T-helper 2 cell (primary cell): ENCODE measurements around the gene PDLIM5.
"Not testable (repeated sequence)": the region's sequence is repeated elsewhere in the genome, so short reads cannot be mapped to it uniquely, and the experiment has no call there.

ENCODE experiments used
- DNase-seq, 5 experiments: peaks; one replicate each; pipeline versions ENCODE4 v3.0.0 to v3.0.0-alpha.2; 2012 to 2022

PDLIM5 gene

GRCh38 chr4:94466371-94466770, 14.6 kb downstream of the PDLIM5 start:
- DNase-seq, result no peak

- DNase-seq, result no peak
These were observed 15.2 kb downstream of the PDLIM5 start for GRCh38 chr4:94466923-94467322.

GRCh38 chr4:94468093-94468769, 16.5 kb downstream of the PDLIM5 start:
- no peak for DNase-seq

GRCh38 chr4:94469221-94469784, 17.6 kb downstream of the PDLIM5 start:
- no peak for DNase-seq

- no peak for DNase-seq
These were observed 18.4 kb downstream of the PDLIM5 start for GRCh38 chr4:94470132-94470531.

- not testable (repeated sequence) for DNase-seq
These were observed 19.0 kb downstream of the PDLIM5 start for GRCh38 chr4:94470782-94471181.

- no peak for DNase-seq
These were observed 20.5 kb downstream of the PDLIM5 start for GRCh38 chr4:94472056-94472826.

- no peak for DNase-seq
These were observed 23.3 kb downstream of the PDLIM5 start for GRCh38 chr4:94475050-94475449.

- DNase-seq, result no peak
These were observed 24.1 kb downstream of the PDLIM5 start for GRCh38 chr4:94475794-94476193.

GRCh38 chr4:94477227-94477626, 25.5 kb downstream of the PDLIM5 start:
- no peak for DNase-seq

GRCh38 chr4:94478805-94479204, 27.1 kb downstream of the PDLIM5 start:
- DNase-seq, result not testable (repeated sequence)

GRCh38 chr4:94479358-94480141, 27.8 kb downstream of the PDLIM5 start:
- no peak for DNase-seq

GRCh38 chr4:94480362-94480951, 28.7 kb downstream of the PDLIM5 start:
- DNase-seq, result no peak

GRCh38 chr4:94483895-94484294, 32.2 kb downstream of the PDLIM5 start:
- DNase-seq, result no peak

- DNase-seq, result no peak
These were observed 33.1 kb downstream of the PDLIM5 start for GRCh38 chr4:94484818-94485217.

- DNase-seq, result no peak
These were observed 34.6 kb downstream of the PDLIM5 start for GRCh38 chr4:94486372-94486801.

GRCh38 chr4:94488670-94489069, 36.9 kb downstream of the PDLIM5 start:
- no peak for DNase-seq

- DNase-seq, result no peak
These were observed 37.4 kb downstream of the PDLIM5 start for GRCh38 chr4:94489098-94489497.

GRCh38 chr4:94490437-94490836, 38.7 kb downstream of the PDLIM5 start:
- no peak for DNase-seq

GRCh38 chr4:94491322-94491721, 39.6 kb downstream of the PDLIM5 start:
- DNase-seq, result no peak

- DNase-seq, result no peak
These were observed 43.7 kb downstream of the PDLIM5 start for GRCh38 chr4:94495408-94495807.

- no peak for DNase-seq
These were observed 45.9 kb downstream of the PDLIM5 start for GRCh38 chr4:94497690-94498089.

GRCh38 chr4:94498502-94498901, 46.8 kb downstream of the PDLIM5 start:
- DNase-seq, result no peak
